Osteoblast (primary cell): Measurements from ENCODE around the gene DMD. TPM values are rescaled to one million over a fixed set of nuclear protein-coding genes. Genes with fewer than 3 reads are reported as not detected.
A peak's percentile ranks its signal among the peaks of the same experiment; 100 is the strongest.

Experiments
- DNase-seq: peaks from one replicate; pipeline ENCODE4 v3.0.0; 2011; ENCODE audit warnings: low spot score, mixed read lengths; ENCODE audit not compliant: insufficient read length; ENCODE audit errors: missing footprints
- H2AFZ ChIP-seq: 2 replicates; pipeline ENCODE4 v1.6.0; 2011; ENCODE audit warnings: mild to moderate bottlenecking, low read length
- H3K27ac ChIP-seq: 2 replicates; pipeline ENCODE4 v1.5.1; 2011; ENCODE audit warnings: mild to moderate bottlenecking, low read depth, low read length, moderate library complexity
- H3K27me3 ChIP-seq: 2 replicates; pipeline ENCODE4 v1.6.0; 2012; ENCODE audit warnings: mild to moderate bottlenecking, control low read depth, inconsistent platforms, low read length, moderate library complexity; ENCODE audit not compliant: insufficient read depth
- H3K36me3 ChIP-seq: 2 replicates; pipeline ENCODE4 v1.5.1; 2011; ENCODE audit warnings: mild to moderate bottlenecking, low read length, control low read depth, moderate library complexity; ENCODE audit not compliant: insufficient read depth
- H3K4me1 ChIP-seq: 2 replicates; pipeline ENCODE4 v1.5.1; 2011; ENCODE audit warnings: mild to moderate bottlenecking, low read length, control low read depth, moderate library complexity; ENCODE audit not compliant: insufficient read depth
- H3K4me2 ChIP-seq: 2 replicates; pipeline ENCODE4 v1.6.0; 2011; ENCODE audit warnings: mild to moderate bottlenecking, low read length; ENCODE audit not compliant: insufficient read depth
- H3K4me3 ChIP-seq: fragments of 200-600 bp; sonication (generic); 3 replicates; pipeline ENCODE4 v1.5.1; 2012; ENCODE audit warnings: mild to moderate bottlenecking, low read length, inconsistent platforms; ENCODE audit not compliant: insufficient read depth
- H3K79me2 ChIP-seq: 2 replicates; pipeline ENCODE4 v1.6.0; 2012; ENCODE audit warnings: mild to moderate bottlenecking, low read length, control low read depth, inconsistent platforms; ENCODE audit not compliant: insufficient read depth
- H3K9me3 ChIP-seq: 2 replicates; pipeline ENCODE4 v1.5.1; 2011; ENCODE audit warnings: low read depth, low read length, control low read depth
- H4K20me1 ChIP-seq: 2 replicates; pipeline ENCODE4 v1.6.0; 2012; ENCODE audit warnings: mild to moderate bottlenecking, low read length, control low read depth; ENCODE audit not compliant: insufficient read depth
- CTCF ChIP-seq: IDR thresholded peaks from 2 replicates; pipeline ENCODE4 v1.5.1; 2011; ENCODE audit warnings: mild to moderate bottlenecking, low read depth, low read length, moderate library complexity; ENCODE audit errors: extremely low read depth
- total RNA-seq: library from RNA; depleted of rRNA; stranded (reverse); fragments of >200 nt; gene quantifications from 2 replicates; pipeline ENCODE4 v1.2.3, GENCODE V29; 2012

Gene DMD
- total RNA-seq, 1 donor = 12.7 TPM

GRCh38 chrX:31633349-31633748 is 1578.0 kb downstream of the DMD start:
- H3K4me1 ChIP-seq = no peaks in the 10 kb centered on the region
- no peak overlapping the region for H3K27ac ChIP-seq
- H2AFZ ChIP-seq = no peak overlapping the region
- TF ChIP-seq CTCF = no peak
- no peaks in the 10 kb centered on the region for H3K36me3 ChIP-seq
- DNase-seq = no peak
- no peak overlapping the region for H3K4me3 ChIP-seq
- H4K20me1 ChIP-seq = no peaks in the 10 kb centered on the region
- no peaks in the 10 kb centered on the region for H3K9me3 ChIP-seq
- H3K27me3 ChIP-seq = no peaks in the 10 kb centered on the region
- no peaks in the 10 kb centered on the region for H3K79me2 ChIP-seq
- H3K4me2 ChIP-seq = no peak overlapping the region

DNA sequence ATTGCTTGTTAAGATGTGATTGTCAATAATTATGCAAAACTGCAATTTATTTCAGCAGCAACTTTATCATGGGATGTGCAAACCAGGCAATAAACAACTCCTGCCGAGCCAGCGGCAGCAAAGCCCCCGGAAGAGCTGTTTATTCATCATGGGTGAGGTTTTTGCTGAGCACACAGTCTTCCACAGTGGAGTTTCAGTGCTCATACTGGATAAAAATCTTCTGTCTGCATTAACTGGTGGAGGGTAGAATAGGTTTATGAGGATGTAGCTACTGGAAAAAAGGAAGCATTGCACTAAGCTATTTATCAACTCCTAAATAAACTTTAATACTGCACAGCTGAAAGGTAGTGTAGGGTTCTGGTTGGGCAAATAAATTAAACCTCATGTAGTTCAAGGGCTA is 1582.2 kb downstream of the DMD start:
- H3K4me2 ChIP-seq = no peak overlapping the region
- no peak overlapping the region for H3K27ac ChIP-seq
- no peaks in the 10 kb centered on the region for H3K36me3 ChIP-seq
- H3K27me3 ChIP-seq = no peaks in the 10 kb centered on the region
- no peak overlapping the region for H3K4me3 ChIP-seq
- H2AFZ ChIP-seq = no peak overlapping the region
- DNase-seq = peak; percentile 10
- no peaks in the 10 kb centered on the region for H4K20me1 ChIP-seq
- no peaks in the 10 kb centered on the region for H3K9me3 ChIP-seq
- TF ChIP-seq CTCF = no peak
- H3K4me1 ChIP-seq = no peaks in the 10 kb centered on the region
- H3K79me2 ChIP-seq = no peaks in the 10 kb centered on the region

GRCh38 chrX:31609130-31609529 is 1602.2 kb downstream of the DMD start:
- Histone ChIP-seq H4K20me1 (no peaks in the 10 kb centered on the region), H3K36me3 (no peaks in the 10 kb centered on the region), H3K79me2 (no peaks in the 10 kb centered on the region), H3K27me3 (no peaks in the 10 kb centered on the region), H3K27ac (peak overlapping the region; percentile 58), H2AFZ (no peak overlapping the region), H3K9me3 (no peaks in the 10 kb centered on the region), H3K4me1 (no peaks in the 10 kb centered on the region), H3K4me2 (no peak overlapping the region), H3K4me3 (no peak overlapping the region)
- DNase-seq = no peak
- TF ChIP-seq CTCF = no peak

DNA sequence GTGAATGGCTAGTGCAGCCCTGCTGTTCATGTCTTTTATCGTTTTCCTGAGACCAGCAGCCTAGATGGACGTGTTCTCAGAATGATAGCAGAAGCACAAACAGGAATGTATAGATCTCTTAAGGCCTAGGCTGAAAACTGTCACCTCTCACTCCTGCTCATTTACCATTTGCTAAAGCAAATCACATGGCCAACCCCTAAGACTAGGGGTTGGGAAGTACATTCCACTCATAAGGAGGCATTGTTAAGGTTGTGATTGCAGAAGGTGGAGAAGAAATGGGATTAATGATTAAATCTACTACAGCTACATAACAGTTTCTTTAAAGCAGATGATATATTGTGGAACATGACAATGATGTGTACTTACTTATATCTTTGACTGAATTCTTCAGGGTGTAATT is 1602.7 kb downstream of the DMD start:
- H3K4me3 ChIP-seq = no peak overlapping the region
- no peak overlapping the region for H2AFZ ChIP-seq
- H3K27ac ChIP-seq = peak overlapping the region; percentile 58
- H3K4me1 ChIP-seq = no peaks in the 10 kb centered on the region
- H4K20me1 ChIP-seq = no peaks in the 10 kb centered on the region
- H3K4me2 ChIP-seq = no peak overlapping the region
- TF ChIP-seq CTCF = no peak
- H3K9me3 ChIP-seq = no peaks in the 10 kb centered on the region
- DNase-seq = no peak
- H3K36me3 ChIP-seq = no peaks in the 10 kb centered on the region
- no peaks in the 10 kb centered on the region for H3K79me2 ChIP-seq
- H3K27me3 ChIP-seq = no peaks in the 10 kb centered on the region
